Left lung (tissue), 10 donors: Measurements from ENCODE around the gene CLIP4. TPM values are rescaled to one million over a fixed set of nuclear protein-coding genes. Genes with fewer than 3 reads are reported as not detected.

Experiments used
- ATAC-seq: fragments of 200-7000 bp; cut with Tn5 transposase; one replicate; pipeline ENCODE4 v1.9.1; 2020; ENCODE audit warnings: moderate library complexity
- DNase-seq, 4 donors: peaks; one replicate each; pipeline ENCODE4 v3.0.0-alpha.2; 2013 to 2020
- H3K27ac ChIP-seq, 2 donors: fragments of 200-600 bp; sonication (generic) in 1 of 2; one replicate each; pipeline versions ENCODE4 v1.5.0 to v1.8.0; 2020 to 2021
- H3K27me3 ChIP-seq, 2 donors: fragments of 200-600 bp; sonication (generic) in 1 of 2; one replicate each; pipeline versions ENCODE4 v1.5.0 to v1.8.0; 2020 to 2021
- H3K36me3 ChIP-seq, 2 donors: fragments of 200-600 bp; sonication (generic) in 1 of 2; one replicate each; pipeline versions ENCODE4 v1.5.0 to v1.8.0; 2020 to 2021
- H3K4me1 ChIP-seq, 2 donors: fragments of 200-600 bp; one replicate each; pipeline ENCODE4 v1.8.0; 2021
- H3K4me3 ChIP-seq, 2 donors: fragments of 200-600 bp; sonication (generic) in 1 of 2; one replicate each; pipeline versions ENCODE4 v1.5.0 to v1.8.0; 2020 to 2021; ENCODE audit warnings: mild to moderate bottlenecking in 1 of 2
- H3K9me3 ChIP-seq, 2 donors: fragments of 200-600 bp; sonication (generic) in 1 of 2; one replicate each; pipeline versions ENCODE4 v1.5.0 to v1.8.0; 2020 to 2021
- CTCF ChIP-seq, 2 donors: fragments of 200-600 bp; sonication (generic) in 1 of 2; IDR thresholded peaks; one replicate each; pipeline versions ENCODE4 v1.5.0 to v1.8.0; 2021; ENCODE audit warnings: antibody characterized with exemption in 2 of 2
- intact Hi-C, 2 donors: fragments of 100-400 bp; cut with DNase I; formaldehyde crosslinking; loops; one replicate each; pipeline versions ENCODE4 v1.11.2 to v1.14.2; 2022
- polyA plus RNA-seq, 6 donors: library from polyadenylated mRNA; unstranded; fragments of 120-200 nt; gene quantifications; one replicate each; pipeline ENCODE4 v1.2.1, GENCODE V29; 2013; ENCODE audit not compliant: insufficient read length in 6 of 6
- total RNA-seq, 2 donors: library from RNA; stranded (reverse); fragmentation: NEBNext Ultra II Directional; extraction: Animal tissue kit (Norgen Biotek cat#: 25700); gene quantifications; one replicate each; pipeline ENCODE4 v1.2.1, GENCODE V29; 2021
- donor health status: DM: no; HTN: yes; CAD: no.
- donor health status: DM: no; HTN: no; CAD: no.

CLIP4 gene
- total and polyA plus RNA-seq, 8 donors: 9.5 to 49.2 (median 12.5) TPM

GRCh38 chr2:29227935-29228675 is 112.9 kb downstream of the CLIP4 start:
- Histone ChIP-seq H3K4me1 (no peaks in the 10 kb centered on the region), H3K36me3 (no peaks in the 10 kb centered on the region), H3K27me3 (peaks cover 0 to 50% of the 10 kb centered on the region in 2 donors), H3K9me3 (no peaks in the 10 kb centered on the region), H3K4me3 (no peak overlapping the region), H3K27ac (no peak overlapping the region)
- intact Hi-C loops: no loop called here
- ATAC-seq: no peak
- DNase-seq: no peak
- no peak for TF ChIP-seq CTCF (IDR thresholded peaks at IDR 0.05)

- ATAC-seq (no peak), DNase-seq (no peak)
- no peaks in the 10 kb centered on the region for H3K36me3 ChIP-seq
- H3K27me3 ChIP-seq: peaks cover 0 to 50% of the 10 kb centered on the region in 2 donors
- H3K9me3 ChIP-seq: no peaks in the 10 kb centered on the region
- H3K27ac ChIP-seq: no peak overlapping the region
- no peak for TF ChIP-seq CTCF (IDR thresholded peaks at IDR 0.05)
- no peaks in the 10 kb centered on the region for H3K4me1 ChIP-seq
- intact Hi-C loops: no loop called here
- no peak overlapping the region for H3K4me3 ChIP-seq
These were observed 113.7 kb downstream of the CLIP4 start for GRCh38 chr2:29228947-29229346.

GRCh38 chr2:29229640-29230039 is 114.4 kb downstream of the CLIP4 start:
- DNase-seq (no peak), ATAC-seq (no peak)
- intact Hi-C loops: no loop called here
- Histone ChIP-seq H3K4me1 (no peaks in the 10 kb centered on the region), H3K27ac (no peak overlapping the region), H3K36me3 (no peaks in the 10 kb centered on the region), H3K4me3 (no peak overlapping the region), H3K27me3 (peaks cover 0 to 45% of the 10 kb centered on the region in 2 donors), H3K9me3 (no peaks in the 10 kb centered on the region)
- no peak for TF ChIP-seq CTCF (IDR thresholded peaks at IDR 0.05)

- ATAC-seq: no peak
These were observed 116.8 kb downstream of the CLIP4 start for GRCh38 chr2:29232041-29232440.

More at GRCh38 chr2:29232041-29232440, 116.8 kb downstream of the CLIP4 start:
- H3K4me3 ChIP-seq: no peak overlapping the region
- DNase-seq: no peak
- H3K9me3 ChIP-seq: no peaks in the 10 kb centered on the region
- H3K4me1 ChIP-seq: no peaks in the 10 kb centered on the region
- no peak for TF ChIP-seq CTCF (IDR thresholded peaks at IDR 0.05)
- H3K27ac ChIP-seq: no peak overlapping the region
- no peaks in the 10 kb centered on the region for H3K36me3 ChIP-seq
- peaks cover 0 to 37% of the 10 kb centered on the region in 2 donors for H3K27me3 ChIP-seq
- intact Hi-C loops: no loop called here
